HL-60 (cell line): Measurements from ENCODE around the gene CLSTN1.

Experiments
- POLR2AphosphoS5 ChIP-seq: IDR thresholded peaks from 2 replicates; pipeline ENCODE4 v1.6.1; 2012; ENCODE audit warnings: low read depth
- TF ChIP-seq, protein P1 (sequence below): IDR thresholded peaks from one replicate; pipeline ENCODE4 v1.5.1; 2011; ENCODE audit warnings: low read length, control low read depth, inconsistent platforms; ENCODE audit not compliant: insufficient read depth
- TF ChIP-seq, protein P2 (sequence below): IDR thresholded peaks from 2 replicates; pipeline ENCODE4 v1.6.1; 2012; ENCODE audit warnings: low read depth; ENCODE audit not compliant: insufficient replicate concordance

DNA sequence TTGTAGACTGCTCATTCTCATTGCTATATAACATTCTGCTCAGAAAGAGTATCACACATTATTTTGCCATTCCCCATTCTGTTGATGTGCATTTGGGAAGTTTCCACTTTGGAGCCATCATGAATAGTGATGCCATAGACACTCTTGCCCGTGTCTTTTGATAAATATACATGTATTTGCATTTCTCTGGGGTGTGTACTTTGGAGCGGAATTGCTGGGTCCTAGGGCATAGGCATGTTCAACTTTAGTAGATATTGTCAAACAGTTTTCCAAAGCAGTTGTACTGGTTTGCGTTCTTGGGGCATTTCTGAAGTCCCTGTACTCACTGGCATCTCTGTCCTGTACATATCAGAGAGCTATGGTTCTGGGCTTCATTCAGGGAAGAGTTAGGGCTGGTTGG lies 120.1 kb downstream of the CLSTN1 start:
- TF ChIP-seq, protein P1, sequence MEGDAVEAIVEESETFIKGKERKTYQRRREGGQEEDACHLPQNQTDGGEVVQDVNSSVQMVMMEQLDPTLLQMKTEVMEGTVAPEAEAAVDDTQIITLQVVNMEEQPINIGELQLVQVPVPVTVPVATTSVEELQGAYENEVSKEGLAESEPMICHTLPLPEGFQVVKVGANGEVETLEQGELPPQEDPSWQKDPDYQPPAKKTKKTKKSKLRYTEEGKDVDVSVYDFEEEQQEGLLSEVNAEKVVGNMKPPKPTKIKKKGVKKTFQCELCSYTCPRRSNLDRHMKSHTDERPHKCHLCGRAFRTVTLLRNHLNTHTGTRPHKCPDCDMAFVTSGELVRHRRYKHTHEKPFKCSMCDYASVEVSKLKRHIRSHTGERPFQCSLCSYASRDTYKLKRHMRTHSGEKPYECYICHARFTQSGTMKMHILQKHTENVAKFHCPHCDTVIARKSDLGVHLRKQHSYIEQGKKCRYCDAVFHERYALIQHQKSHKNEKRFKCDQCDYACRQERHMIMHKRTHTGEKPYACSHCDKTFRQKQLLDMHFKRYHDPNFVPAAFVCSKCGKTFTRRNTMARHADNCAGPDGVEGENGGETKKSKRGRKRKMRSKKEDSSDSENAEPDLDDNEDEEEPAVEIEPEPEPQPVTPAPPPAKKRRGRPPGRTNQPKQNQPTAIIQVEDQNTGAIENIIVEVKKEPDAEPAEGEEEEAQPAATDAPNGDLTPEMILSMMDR = no peak
- no peak for TF ChIP-seq POLR2AphosphoS5
- TF ChIP-seq, protein P2, sequence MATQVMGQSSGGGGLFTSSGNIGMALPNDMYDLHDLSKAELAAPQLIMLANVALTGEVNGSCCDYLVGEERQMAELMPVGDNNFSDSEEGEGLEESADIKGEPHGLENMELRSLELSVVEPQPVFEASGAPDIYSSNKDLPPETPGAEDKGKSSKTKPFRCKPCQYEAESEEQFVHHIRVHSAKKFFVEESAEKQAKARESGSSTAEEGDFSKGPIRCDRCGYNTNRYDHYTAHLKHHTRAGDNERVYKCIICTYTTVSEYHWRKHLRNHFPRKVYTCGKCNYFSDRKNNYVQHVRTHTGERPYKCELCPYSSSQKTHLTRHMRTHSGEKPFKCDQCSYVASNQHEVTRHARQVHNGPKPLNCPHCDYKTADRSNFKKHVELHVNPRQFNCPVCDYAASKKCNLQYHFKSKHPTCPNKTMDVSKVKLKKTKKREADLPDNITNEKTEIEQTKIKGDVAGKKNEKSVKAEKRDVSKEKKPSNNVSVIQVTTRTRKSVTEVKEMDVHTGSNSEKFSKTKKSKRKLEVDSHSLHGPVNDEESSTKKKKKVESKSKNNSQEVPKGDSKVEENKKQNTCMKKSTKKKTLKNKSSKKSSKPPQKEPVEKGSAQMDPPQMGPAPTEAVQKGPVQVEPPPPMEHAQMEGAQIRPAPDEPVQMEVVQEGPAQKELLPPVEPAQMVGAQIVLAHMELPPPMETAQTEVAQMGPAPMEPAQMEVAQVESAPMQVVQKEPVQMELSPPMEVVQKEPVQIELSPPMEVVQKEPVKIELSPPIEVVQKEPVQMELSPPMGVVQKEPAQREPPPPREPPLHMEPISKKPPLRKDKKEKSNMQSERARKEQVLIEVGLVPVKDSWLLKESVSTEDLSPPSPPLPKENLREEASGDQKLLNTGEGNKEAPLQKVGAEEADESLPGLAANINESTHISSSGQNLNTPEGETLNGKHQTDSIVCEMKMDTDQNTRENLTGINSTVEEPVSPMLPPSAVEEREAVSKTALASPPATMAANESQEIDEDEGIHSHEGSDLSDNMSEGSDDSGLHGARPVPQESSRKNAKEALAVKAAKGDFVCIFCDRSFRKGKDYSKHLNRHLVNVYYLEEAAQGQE = no peak
